GM21367 (cell line): ENCODE results near the gene LRRC23.
A peak's percentile ranks its signal among the peaks of the same experiment; 100 is the strongest.

Experiments
- ATAC-seq: cut with Tn5 transposase; IDR thresholded peaks from one replicate; pipeline ENCODE4 v1.9.1; 2021; ENCODE audit not compliant: unreplicated experiment

The LRRC23 gene

DNA sequence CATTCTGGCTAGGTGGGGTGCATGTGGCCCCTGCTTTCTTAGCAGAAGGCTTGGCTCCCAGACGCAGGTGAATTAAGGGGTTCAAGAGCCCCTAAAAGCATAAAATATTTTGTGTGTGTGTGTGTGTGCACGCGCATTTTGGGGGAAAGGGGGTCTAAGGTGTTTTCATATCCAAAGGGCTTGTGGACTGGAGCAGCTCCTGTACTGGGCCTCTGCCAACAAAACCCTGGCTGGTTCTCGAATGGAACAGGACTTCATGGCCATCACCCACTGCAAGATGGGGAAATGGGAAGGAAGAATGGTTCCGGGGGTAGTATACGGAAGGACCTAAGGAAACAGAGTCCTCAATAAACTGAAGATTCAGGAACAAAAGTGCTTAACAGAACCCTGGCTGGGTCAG, 19.2 kb downstream of the LRRC23 start:
- no peak for ATAC-seq

DNA sequence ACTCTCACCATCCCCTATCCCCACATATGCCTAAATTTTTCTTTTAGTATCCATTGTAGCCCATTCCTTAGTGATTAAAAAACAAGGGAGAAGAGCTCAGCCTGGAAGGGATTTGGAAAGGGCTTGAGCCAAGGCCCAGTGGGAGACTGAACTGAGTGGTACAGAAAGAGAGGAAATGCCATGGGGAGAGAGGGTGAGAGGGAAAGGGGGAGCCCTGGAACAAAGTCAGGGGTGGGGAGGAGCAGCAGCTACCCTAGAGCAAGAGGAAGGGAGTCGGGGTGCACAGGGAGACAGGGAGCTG, 20.6 kb downstream of the LRRC23 start:
- no peak for ATAC-seq

DNA sequence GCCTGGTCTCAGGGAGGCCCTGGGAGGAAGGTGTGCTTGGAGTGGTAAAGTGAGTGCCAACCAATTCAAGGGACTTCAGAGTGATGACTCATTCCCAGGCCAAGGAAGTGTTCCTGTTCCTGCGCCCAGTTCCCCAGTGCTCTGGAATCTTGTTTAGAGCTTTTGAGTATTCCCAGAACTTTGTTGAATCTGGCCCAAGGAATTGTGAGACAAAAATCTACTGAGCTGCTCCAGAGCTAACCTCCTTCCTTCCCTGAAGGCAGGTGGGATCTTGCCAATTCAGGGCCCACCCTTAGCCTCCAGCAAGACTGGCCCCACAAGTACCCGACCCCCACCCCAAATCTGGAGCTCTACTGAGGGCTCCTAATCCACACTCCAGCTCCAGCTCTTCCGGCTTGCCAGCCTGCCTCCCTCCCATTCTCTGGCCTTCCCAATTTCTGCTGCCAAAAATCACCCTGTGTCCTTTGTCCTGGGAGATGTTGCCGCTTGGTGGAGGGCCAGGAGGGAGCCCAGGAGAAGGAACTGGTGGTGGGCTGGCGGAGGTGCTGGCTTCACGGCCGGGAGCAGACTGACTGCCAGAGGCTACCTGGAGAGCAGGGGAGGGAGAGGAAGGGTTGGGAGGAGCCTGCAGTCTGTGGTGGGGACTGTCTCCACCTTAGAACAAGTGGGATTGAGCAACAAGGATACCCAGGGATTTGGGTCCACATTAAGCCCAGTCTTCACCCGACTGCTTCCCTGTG, 21.1 kb downstream of the LRRC23 start:
- no peak for ATAC-seq

DNA sequence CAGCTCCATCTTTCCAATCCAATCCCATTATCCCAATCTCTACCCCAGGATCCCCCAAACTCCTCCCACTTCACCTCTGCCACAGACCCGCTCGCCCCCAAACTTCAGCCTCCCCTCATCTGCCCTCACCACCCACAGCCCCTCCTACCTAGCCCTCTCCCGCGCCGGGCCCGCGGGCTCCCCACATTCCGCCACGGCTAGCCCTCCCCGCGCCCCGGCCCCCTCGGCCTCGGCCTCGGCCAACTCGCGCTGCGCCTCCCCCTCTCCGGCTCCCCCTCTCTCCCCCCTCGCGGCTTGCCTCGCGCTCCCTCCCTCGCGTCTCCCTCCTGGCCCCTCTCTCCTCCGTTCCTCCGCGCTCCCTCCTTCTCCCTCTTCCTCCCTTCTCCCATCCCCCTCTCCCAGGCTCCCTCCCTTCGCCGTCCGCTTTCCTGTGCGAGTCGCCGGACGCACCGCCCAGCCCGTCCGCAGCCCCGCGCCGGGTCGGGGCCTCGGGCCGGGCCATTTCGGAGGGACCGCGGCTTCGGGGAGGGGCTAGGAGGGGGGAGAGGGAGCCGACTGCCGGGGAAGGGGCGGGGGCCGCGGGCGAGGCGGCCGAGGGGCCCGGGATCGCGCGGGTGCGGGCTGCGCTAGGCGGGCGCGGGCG, 22.9 kb downstream of the LRRC23 start, which contains the start of gene ATN1:
TSS of gene ATN1 (plus strand) at position 581 of the 643 bp plus-strand sequence. CDS start 6,043 bp downstream, outside the sequence.
- no peak for ATAC-seq

DNA sequence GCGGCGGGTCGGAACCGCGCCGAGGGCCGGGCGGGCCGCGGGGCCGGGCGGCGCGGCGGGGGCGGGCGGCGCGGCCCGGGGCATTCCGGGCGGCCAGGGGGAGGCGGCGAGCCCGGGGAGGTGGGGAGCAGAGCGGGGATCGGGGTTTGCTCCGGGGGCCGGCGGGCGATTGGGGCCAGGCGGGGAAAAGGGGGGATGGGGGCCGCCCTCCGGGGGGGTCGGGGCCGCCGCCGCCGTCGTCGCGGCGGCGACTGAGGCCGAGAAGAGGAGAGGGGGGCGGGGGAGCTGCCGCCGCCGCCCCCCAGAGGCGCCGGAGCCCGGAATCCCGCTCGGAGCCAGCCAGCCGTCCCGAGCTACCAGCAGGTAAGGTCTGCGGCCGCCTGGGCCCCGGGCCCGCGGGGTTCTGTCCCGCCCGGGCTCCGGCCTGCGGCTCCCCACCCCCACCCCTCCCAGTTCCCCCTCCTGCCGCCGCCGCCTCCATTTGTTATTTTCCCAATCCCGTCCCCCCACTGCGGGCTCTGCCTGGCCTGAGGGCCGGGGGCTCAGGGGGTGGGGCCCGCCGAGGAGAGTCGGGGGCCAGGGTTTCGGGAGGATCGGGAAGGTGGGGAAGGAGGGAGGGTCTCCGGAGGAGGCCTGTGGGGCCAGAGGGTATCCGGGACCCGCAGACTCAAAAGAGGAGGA, 23.5 kb downstream of the LRRC23 start:
- ATAC-seq = no peak

DNA sequence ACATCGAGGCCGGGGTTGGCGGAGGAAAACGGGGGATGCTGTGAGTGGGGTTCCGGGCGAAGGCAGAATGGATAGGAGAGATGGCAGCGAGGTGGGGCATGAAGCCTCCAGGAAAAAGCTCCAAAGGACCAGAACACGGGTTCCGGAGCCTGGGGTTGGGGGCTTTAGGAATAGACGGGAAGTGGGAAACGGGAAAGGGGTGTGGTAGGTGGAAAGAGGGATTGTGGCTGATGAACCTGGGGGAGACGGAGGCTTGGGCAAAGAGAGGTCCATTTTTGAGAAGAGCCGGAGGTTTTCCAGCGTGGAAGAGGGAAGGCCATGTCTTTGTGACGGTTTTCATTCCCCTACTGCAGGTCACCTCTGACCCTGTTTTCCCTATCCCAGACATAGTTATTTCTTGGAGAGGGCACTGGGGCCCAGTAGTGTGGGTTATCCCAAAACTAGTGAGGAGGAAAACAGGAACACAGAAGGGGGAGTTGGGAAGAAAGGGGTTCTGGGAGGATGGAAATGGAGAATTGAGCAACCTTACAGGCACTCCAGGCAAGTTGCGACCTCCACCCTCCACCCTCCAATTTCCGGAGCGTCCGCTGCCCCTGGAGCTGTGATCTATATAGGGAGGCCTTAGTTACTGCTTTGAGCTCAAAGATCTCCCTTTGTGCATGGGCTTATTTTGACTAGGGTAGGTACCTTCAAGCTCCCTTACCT, 24.2 kb downstream of the LRRC23 start:
- ATAC-seq = no peak

DNA sequence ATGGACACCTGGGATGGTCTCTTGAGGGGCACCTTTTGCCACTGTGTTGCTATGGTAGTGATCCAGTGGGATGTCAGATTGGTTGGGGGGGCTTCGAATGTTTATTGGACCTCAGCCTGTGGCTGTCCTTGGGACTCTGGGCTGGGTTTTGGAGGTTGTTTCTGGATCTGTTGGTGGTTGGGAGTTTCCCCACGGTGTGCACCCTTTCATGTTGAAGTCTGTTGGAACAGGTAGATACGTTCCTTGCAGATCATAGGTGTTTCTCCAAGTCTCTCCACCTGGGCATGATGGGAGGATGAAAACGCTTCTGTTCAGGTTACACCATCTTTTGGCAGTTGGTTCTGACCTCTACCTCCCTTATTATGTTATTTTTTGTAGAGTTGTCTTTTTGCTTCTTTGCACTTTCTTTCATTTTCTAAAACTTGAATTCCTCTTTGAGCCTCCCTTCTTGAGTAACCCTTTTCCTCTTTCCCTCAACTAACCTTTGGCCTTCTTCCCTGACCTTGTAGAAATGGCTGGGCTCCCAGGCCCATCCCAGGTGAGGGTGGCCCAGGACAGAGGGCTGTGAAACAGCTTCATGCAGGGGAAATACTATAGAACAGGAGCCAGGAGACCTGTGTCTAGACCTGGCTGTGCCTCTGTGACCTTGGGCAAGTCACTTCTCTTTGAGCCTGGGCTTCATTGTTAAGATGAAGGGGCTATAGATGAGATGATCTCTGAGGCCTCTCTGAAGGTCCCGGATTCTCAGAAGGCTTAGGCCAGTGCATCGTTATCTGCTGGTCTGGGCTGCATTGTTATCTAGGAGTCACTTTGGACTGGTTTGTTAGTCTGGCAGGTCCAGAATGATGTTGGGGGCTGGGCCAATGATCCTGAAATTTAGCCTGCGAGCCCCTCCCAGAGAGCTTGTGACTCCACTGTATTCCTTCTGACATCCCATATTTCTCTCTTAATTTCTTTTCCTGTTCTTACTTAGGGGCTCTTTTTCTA, 25.1 kb downstream of the LRRC23 start:
- ATAC-seq = no peak

DNA sequence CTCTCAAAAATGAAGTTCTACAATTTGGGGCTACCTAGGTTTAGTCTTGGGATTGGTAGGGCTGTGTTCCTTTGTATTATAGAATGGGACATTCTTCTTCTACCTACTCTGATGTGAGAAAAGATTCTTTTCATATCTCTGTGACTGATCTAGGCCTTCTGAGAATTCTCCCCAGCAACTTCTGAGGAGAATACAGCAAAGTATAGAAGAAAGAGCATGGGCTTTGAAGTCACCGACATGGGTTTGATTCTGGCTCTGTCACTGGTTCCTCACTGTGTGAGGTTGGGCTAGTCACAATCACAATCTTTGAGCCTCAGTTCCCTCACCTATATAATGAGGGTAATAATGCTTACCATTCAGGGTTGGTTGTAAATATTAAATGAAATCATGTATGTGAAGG, 28.1 kb downstream of the LRRC23 start:
- no peak for ATAC-seq

DNA sequence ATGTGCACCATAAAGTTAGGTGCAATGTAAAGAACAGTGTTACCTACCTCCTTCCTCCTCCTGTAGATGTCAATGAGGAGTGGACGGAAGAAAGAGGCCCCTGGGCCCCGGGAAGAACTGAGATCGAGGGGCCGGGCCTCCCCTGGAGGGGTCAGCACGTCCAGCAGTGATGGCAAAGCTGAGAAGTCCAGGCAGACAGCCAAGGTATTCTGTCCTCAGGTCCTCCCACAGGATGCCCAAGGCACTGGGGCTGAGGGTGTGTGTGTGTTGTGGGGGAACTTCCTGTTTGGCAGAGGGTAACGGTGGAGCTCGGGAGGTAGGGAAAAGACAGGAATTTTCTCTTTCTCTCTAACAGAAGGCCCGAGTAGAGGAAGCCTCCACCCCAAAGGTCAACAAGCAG, 29.5 kb downstream of the LRRC23 start:
- ATAC-seq = no peak

DNA sequence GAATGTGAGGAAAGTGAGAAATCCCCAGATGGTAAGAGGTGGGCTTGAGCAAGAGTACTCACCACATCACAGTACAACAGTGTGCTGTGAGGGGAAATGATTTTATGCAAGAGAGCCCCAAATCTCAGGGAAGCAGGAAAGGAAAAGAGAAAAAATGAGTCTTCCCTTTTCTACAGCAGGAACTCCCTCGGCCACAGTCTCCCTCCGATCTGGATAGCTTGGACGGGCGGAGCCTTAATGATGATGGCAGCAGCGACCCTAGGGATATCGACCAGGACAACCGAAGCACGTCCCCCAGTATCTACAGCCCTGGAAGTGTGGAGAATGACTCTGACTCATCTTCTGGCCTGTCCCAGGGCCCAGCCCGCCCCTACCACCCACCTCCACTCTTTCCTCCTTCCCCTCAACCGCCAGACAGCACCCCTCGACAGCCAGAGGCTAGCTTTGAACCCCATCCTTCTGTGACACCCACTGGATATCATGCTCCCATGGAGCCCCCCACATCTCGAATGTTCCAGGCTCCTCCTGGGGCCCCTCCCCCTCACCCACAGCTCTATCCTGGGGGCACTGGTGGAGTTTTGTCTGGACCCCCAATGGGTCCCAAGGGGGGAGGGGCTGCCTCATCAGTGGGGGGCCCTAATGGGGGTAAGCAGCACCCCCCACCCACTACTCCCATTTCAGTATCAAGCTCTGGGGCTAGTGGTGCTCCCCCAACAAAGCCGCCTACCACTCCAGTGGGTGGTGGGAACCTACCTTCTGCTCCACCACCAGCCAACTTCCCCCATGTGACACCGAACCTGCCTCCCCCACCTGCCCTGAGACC, 31.0 kb downstream of the LRRC23 start:
- ATAC-seq = no peak

DNA sequence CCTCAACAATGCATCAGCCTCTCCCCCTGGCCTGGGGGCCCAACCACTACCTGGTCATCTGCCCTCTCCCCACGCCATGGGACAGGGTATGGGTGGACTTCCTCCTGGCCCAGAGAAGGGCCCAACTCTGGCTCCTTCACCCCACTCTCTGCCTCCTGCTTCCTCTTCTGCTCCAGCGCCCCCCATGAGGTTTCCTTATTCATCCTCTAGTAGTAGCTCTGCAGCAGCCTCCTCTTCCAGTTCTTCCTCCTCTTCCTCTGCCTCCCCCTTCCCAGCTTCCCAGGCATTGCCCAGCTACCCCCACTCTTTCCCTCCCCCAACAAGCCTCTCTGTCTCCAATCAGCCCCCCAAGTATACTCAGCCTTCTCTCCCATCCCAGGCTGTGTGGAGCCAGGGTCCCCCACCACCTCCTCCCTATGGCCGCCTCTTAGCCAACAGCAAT, 31.6 kb downstream of the LRRC23 start:
- no peak for ATAC-seq

DNA sequence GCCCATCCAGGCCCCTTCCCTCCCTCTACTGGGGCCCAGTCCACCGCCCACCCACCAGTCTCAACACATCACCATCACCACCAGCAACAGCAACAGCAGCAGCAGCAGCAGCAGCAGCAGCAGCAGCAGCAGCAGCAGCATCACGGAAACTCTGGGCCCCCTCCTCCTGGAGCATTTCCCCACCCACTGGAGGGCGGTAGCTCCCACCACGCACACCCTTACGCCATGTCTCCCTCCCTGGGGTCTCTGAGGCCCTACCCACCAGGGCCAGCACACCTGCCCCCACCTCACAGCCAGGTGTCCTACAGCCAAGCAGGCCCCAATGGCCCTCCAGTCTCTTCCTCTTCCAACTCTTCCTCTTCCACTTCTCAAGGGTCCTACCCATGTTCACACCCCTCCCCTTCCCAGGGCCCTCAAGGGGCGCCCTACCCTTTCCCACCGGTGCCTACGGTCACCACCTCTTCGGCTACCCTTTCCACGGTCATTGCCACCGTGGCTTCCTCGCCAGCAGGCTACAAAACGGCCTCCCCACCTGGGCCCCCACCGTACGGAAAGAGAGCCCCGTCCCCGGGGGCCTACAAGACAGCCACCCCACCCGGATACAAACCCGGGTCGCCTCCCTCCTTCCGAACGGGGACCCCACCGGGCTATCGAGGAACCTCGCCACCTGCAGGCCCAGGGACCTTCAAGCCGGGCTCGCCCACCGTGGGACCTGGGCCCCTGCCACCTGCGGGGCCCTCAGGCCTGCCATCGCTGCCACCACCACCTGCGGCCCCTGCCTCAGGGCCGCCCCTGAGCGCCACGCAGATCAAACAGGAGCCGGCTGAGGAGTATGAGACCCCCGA, 32.2 kb downstream of the LRRC23 start:
- no peak for ATAC-seq

DNA sequence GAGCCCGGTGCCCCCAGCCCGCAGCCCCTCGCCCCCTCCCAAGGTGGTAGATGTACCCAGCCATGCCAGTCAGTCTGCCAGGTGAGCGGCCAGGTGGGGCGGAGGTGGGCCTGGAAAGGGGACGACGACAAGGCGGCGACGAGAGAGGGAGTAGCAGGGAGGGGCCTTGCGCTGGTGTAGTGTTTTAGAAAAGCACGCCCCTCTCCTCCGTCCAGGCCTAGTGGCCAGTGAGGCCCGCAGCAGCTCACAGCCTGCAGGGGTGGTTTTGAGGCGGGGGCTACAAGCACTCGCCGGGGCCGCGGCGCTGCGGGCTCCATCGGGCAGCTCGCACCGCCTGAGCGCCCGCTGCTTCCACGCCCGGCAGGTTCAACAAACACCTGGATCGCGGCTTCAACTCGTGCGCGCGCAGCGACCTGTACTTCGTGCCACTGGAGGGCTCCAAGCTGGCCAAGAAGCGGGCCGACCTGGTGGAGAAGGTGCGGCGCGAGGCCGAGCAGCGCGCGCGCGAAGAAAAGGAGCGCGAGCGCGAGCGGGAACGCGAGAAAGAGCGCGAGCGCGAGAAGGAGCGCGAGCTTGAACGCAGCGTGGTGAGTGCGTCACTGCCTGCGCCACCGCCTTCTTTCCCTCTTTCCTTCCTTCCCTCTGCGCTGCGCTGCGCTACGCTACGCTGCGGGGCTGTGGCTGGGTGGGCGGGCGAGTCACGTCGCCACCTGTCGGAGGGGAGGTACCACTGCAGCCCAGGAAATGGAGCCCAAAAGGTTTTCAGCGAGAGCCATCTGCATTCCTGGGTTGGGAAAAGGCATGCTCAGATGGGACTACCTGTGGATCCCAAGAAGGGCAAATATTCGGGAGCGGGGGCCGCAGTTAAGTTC, 33.1 kb downstream of the LRRC23 start:
- ATAC-seq = peak; percentile 72

DNA sequence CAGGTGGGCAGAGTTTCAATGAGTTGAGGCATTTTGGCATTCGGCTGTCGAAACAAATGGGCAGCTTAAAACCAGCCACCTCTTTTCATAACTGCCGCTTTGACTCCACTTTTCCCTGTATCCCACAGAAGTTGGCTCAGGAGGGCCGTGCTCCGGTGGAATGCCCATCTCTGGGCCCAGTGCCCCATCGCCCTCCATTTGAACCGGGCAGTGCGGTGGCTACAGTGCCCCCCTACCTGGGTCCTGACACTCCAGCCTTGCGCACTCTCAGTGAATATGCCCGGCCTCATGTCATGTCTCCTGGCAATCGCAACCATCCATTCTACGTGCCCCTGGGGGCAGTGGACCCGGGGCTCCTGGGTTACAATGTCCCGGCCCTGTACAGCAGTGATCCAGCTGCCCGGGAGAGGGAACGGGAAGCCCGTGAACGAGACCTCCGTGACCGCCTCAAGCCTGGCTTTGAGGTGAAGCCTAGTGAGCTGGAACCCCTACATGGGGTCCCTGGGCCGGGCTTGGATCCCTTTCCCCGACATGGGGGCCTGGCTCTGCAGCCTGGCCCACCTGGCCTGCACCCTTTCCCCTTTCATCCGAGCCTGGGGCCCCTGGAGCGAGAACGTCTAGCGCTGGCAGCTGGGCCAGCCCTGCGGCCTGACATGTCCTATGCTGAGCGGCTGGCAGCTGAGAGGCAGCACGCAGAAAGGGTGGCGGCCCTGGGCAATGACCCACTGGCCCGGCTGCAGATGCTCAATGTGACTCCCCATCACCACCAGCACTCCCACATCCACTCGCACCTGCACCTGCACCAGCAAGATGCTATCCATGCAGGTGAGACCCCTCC, 34.0 kb downstream of the LRRC23 start:
- ATAC-seq = no peak

DNA sequence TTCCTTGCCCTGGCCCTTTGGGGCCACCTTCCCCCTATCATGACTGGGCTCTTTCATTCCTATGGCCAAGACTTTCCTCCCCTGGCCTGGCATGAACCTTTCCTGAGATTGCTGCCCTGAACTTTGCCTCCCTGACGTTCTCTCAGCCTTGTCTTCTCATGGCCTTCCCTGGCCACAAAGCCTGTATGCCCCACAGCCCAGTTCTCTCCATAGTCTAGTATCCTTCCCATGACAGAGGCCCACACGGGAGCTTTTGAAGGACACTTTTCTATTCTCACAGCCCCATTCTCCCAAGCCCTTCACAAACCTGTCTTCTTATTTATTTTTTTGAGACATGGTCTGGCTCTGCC, 34.5 kb downstream of the LRRC23 start:
- no peak for ATAC-seq

DNA sequence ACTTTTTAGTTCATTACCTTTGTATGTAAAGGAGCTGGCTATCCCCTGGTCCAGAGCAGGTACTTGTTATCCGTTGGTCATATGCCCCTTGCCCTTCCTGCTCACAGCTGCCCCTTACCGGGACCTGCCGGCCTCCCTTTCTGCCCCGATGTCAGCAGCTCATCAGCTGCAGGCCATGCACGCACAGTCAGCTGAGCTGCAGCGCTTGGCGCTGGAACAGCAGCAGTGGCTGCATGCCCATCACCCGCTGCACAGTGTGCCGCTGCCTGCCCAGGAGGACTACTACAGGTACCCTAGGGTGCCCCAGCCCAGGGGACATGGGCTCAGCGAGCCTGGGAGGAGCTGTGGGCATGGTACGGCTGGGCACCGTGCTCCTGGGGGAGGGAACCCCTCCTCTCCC, 36.6 kb downstream of the LRRC23 start:
- ATAC-seq = no peak

DNA sequence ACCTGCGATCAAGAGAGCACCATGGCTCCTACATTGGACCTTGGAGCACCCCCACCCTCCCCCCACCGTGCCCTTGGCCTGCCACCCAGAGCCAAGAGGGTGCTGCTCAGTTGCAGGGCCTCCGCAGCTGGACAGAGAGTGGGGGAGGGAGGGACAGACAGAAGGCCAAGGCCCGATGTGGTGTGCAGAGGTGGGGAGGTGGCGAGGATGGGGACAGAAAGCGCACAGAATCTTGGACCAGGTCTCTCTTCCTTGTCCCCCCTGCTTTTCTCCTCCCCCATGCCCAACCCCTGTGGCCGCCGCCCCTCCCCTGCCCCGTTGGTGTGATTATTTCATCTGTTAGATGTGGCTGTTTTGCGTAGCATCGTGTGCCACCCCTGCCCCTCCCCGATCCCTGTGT, 37.2 kb downstream of the LRRC23 start:
- ATAC-seq = no peak
